Kidney tubule cell (primary cell): ENCODE results near the gene ACVR1B.

Experiments
- DNase-seq: peaks from one replicate; pipeline ENCODE4 v3.0.0-alpha.2; 2018; ENCODE audit warnings: low spot score

Gene ACVR1B

GRCh38 chr12:51951199-51951842, at the start of gene ACVR1B:
Gene ACVR1B, plus strand, starts transcription at chr12:51951699. Its CDS starts 45 bp downstream, at chr12:51951744.
- DNase-seq, result peak; percentile 94

- no peak for DNase-seq
Measured at GRCh38 chr12:51901881-51902280, 49.6 kb upstream of the ACVR1B start.

GRCh38 chr12:51904951-51905470, 46.5 kb upstream of the ACVR1B start:
- DNase-seq, result no peak

GRCh38 chr12:51905471-51906429, 45.7 kb upstream of the ACVR1B start:
- no peak for DNase-seq

GRCh38 chr12:51906430-51907082, 44.9 kb upstream of the ACVR1B start:
- no peak for DNase-seq

- DNase-seq, result no peak
Measured at GRCh38 chr12:51907083-51907855, 44.2 kb upstream of the ACVR1B start, which contains the start of gene ACVRL1. Gene ACVRL1, plus strand, starts transcription at chr12:51907504. Its CDS starts 4,971 bp downstream, at chr12:51912475.

GRCh38 chr12:51907856-51908425, 43.6 kb upstream of the ACVR1B start:
- no peak for DNase-seq

GRCh38 chr12:51908876-51909592, 42.5 kb upstream of the ACVR1B start:
- no peak for DNase-seq

- DNase-seq, result no peak
Measured at GRCh38 chr12:51910168-51910567, 41.3 kb upstream of the ACVR1B start.

- DNase-seq, result no peak
Measured at GRCh38 chr12:51910691-51911090, 40.8 kb upstream of the ACVR1B start.

GRCh38 chr12:51911307-51911706, 40.2 kb upstream of the ACVR1B start:
- no peak for DNase-seq

- DNase-seq, result peak; percentile 33
Measured at GRCh38 chr12:51911788-51912711, 39.4 kb upstream of the ACVR1B start.

GRCh38 chr12:51913071-51914033, 38.1 kb upstream of the ACVR1B start:
- DNase-seq, result no peak

GRCh38 chr12:51914034-51914923, 37.2 kb upstream of the ACVR1B start:
- DNase-seq, result no peak

GRCh38 chr12:51915003-51915625, 36.4 kb upstream of the ACVR1B start:
- no peak for DNase-seq

- DNase-seq, result no peak
Measured at GRCh38 chr12:51915951-51916350, 35.5 kb upstream of the ACVR1B start.
